GM12874 (cell line): ENCODE measurements around the gene KCNMA1.

Experiments used
- CTCF ChIP-seq: IDR thresholded peaks from 2 replicates; pipeline ENCODE4 v1.5.1; 2011; ENCODE audit warnings: low read depth, mild to moderate bottlenecking, control low read depth, low read length, moderate library complexity; ENCODE audit not compliant: insufficient read depth

Gene KCNMA1

DNA sequence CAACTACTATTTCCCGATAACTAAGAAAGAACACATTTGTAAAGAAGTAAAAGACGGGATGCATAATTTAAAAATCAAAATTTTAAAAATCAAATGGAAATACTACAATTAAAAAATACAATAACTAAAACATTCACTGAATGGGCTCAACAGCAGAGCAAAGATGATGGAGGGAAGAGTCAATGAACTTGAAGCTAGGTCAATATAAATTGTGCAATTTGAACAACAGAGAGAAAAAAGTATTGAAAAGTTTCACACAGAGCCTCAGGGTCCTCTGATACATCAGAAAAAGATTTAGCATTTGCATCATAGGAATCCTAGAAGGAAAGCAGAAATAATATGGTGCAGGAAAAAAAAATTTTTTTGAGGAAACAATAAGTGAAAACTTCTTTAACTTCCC is 581.0 kb downstream of the KCNMA1 start:
- no peak for TF ChIP-seq CTCF

DNA sequence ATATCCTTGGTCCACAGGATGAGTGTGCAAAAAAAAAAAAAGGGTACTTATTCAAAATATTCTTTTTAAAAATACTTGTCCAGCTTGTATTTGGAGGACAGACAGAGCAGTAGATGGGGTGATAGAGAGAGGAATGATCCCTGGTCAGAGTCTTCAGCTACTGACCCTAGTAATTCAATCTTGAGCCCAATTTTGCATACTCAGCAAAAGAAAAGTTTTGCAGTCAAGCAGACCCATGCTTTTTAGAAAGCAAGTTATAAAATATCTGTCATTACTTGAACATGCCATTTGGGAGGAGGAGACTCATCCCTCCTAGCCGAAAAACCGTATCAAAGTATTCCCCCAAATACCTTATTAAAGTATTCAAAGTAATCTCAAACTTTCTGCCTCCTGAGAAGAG is 585.0 kb downstream of the KCNMA1 start:
- no peak for TF ChIP-seq CTCF

DNA sequence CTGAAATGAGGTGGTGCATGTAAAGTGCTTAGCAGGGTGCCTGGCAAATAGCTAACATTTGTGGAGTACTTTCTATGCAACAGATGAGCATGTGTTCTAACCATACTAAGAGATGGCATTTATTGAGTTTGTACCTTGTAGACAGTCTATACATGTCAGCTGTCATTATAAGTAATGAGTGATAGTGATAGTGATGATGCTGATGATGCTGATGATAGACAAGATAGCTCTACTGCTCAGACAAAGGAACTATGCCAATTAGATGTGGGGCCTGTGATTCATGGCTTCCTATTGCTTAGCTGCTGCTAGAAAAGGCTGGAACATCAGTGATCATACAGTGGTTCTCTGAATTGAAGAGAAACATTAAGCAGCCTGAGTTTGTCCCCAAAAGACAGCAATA is 585.8 kb downstream of the KCNMA1 start:
- no peak for TF ChIP-seq CTCF

DNA sequence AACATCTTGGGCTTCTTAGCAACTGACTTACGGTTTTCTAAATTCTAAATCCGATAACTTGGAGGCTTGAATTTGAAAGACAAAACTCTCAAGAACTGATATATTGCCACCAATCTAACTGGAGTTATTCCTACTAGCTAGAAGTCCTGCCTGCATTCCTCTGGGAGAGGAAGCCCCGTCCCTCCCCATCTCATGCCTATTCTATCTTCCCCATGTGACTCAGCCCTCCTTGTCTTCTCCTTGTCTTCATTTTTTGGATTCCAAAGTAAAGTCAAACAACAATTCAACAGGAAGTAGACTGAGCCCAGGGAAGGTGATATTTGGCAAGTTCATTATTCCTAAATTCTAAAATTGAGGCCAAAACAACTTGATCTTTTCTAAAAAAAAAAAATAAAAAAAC is 587.7 kb downstream of the KCNMA1 start:
- no peak for TF ChIP-seq CTCF

GRCh38 chr10:77049146-77049545 is 588.5 kb downstream of the KCNMA1 start:
- TF ChIP-seq CTCF = no peak

GRCh38 chr10:77045085-77045484 is 592.5 kb downstream of the KCNMA1 start:
- no peak for TF ChIP-seq CTCF

DNA sequence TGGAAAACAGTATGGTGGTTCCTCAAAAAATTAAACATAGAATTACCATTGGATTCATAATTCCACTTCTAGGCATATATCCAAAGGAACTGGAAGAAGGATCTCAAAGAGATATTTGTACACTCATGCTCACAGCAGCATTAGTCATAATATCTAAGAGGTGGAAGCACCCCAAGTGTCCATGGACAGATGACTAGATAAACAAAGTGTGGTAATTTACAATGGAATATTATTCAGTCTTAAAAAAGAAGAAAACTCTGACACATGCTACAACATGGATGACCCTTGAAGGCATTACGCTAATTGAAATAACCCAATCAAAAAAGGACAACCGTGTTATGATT is 594.2 kb downstream of the KCNMA1 start:
- no peak for TF ChIP-seq CTCF

DNA sequence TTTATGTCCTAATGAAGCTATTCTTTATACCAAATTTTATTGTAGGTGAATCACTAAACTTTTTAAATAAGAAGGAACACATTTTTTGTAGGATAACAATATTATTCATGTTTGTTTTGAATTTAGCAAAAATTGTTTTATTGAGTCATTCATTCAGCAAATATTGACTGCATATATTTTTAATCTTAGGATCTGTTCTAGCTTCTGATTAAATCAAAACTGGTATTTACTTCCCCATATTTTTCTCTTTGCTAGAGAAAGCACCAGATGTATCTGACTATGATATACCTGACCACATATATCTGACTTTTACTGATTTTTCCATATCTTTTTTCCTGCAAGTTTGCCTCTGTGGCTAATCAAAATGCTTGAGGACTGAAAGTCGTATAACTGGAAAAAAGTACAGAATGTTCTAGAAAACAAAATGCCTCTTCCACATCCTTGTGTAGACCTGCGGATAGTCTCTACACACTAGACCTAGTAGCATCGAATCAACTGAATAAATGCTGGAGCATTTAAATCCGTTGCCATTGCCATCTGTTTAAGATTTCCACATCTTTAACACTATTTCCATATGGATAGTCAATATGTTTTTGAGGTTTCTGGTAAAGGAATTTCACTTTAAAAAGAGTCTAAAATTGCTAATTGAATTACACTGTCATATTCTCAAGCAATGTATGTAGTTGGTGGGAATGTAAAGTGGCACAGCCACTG is 594.7 kb downstream of the KCNMA1 start:
- no peak for TF ChIP-seq CTCF
